Measurements from ENCODE around the gene ZNF516.

ZNF516 gene

GRCh38 chr18:76488190-76488589 lies 6.9 kb downstream of the ZNF516 start:
- Histone ChIP-seq H3K27ac (ENCODE audit: low read depth, low read length, poor library complexity, severe bottlenecking) (no peak overlapping the region), H3K36me3 (ENCODE audit: insufficient read depth, low read length) (peaks cover 7% of the 10 kb centered on the region; the same call in 1 of the 2 replicates), H3K4me1 (ENCODE audit: insufficient read depth, low read length, severe bottlenecking) (peaks cover 62% of the 10 kb centered on the region), H3K9ac (ENCODE audit: low read length) (no peak overlapping the region), H3K4me2 (ENCODE audit: low read length) (peak overlapping the region; percentile 13; the same call in 1 of the 2 replicates), H3K9me2 (ENCODE audit: low read depth, low read length) (no peaks in the 10 kb centered on the region), H3K9me3 (ENCODE audit: low read length) (no peaks in the 10 kb centered on the region), H3K79me2 (ENCODE audit: insufficient read depth, low read length) (peaks cover 45% of the 10 kb centered on the region), H3K4me3 (ENCODE audit: low read depth, low read length, poor library complexity, severe bottlenecking) (no peak overlapping the region), H2AFZ (ENCODE audit: low read length) (no peak overlapping the region), H3F3A (ENCODE audit: insufficient read depth, low read length) (no peaks in the 10 kb centered on the region), H3K27me3 (ENCODE audit: insufficient read depth, low read length) (no peaks in the 10 kb centered on the region), H4K20me1 (ENCODE audit: insufficient read depth, low read length) (no peaks in the 10 kb centered on the region)
- TF ChIP-seq, protein P1, sequence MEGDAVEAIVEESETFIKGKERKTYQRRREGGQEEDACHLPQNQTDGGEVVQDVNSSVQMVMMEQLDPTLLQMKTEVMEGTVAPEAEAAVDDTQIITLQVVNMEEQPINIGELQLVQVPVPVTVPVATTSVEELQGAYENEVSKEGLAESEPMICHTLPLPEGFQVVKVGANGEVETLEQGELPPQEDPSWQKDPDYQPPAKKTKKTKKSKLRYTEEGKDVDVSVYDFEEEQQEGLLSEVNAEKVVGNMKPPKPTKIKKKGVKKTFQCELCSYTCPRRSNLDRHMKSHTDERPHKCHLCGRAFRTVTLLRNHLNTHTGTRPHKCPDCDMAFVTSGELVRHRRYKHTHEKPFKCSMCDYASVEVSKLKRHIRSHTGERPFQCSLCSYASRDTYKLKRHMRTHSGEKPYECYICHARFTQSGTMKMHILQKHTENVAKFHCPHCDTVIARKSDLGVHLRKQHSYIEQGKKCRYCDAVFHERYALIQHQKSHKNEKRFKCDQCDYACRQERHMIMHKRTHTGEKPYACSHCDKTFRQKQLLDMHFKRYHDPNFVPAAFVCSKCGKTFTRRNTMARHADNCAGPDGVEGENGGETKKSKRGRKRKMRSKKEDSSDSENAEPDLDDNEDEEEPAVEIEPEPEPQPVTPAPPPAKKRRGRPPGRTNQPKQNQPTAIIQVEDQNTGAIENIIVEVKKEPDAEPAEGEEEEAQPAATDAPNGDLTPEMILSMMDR (IDR thresholded peaks at IDR 0.05; ENCODE audit: low read length) = no peak
- TF ChIP-seq EZH2 (IDR thresholded peaks at IDR 0.05; ENCODE audit: borderline replicate concordance, low read length) = no peak

- TF ChIP-seq, protein P1 (IDR thresholded peaks at IDR 0.05; ENCODE audit: low read length) = no peak
- no peak for TF ChIP-seq EZH2 (IDR thresholded peaks at IDR 0.05; ENCODE audit: borderline replicate concordance, low read length)
- Histone ChIP-seq H3K4me1 (ENCODE audit: insufficient read depth, low read length, severe bottlenecking) (peaks cover 62% of the 10 kb centered on the region), H3K4me3 (ENCODE audit: low read depth, low read length, poor library complexity, severe bottlenecking) (no peak overlapping the region), H3K9me3 (ENCODE audit: low read length) (no peaks in the 10 kb centered on the region), H3K4me2 (ENCODE audit: low read length) (peak overlapping the region; percentile 13; the same call in 1 of the 2 replicates), H3K27me3 (ENCODE audit: insufficient read depth, low read length) (no peaks in the 10 kb centered on the region), H3F3A (ENCODE audit: insufficient read depth, low read length) (no peaks in the 10 kb centered on the region), H3K36me3 (ENCODE audit: insufficient read depth, low read length) (peaks cover 7% of the 10 kb centered on the region; the same call in 1 of the 2 replicates), H2AFZ (ENCODE audit: low read length) (no peak overlapping the region), H4K20me1 (ENCODE audit: insufficient read depth, low read length) (no peaks in the 10 kb centered on the region), H3K27ac (ENCODE audit: low read depth, low read length, poor library complexity, severe bottlenecking) (no peak overlapping the region), H3K9ac (ENCODE audit: low read length) (no peak overlapping the region), H3K79me2 (ENCODE audit: insufficient read depth, low read length) (peaks cover 45% of the 10 kb centered on the region), H3K9me2 (ENCODE audit: low read depth, low read length) (no peaks in the 10 kb centered on the region)
Observed at GRCh38 chr18:76487782-76488181, 7.3 kb downstream of the ZNF516 start.

GRCh38 chr18:76487070-76487469 lies 8.0 kb downstream of the ZNF516 start:
- H3K9me2 ChIP-seq (ENCODE audit: low read depth, low read length) = no peaks in the 10 kb centered on the region
- H3K27ac ChIP-seq (ENCODE audit: low read depth, low read length, poor library complexity, severe bottlenecking) = no peak overlapping the region
- TF ChIP-seq EZH2 (IDR thresholded peaks at IDR 0.05; ENCODE audit: borderline replicate concordance, low read length) = no peak
- TF ChIP-seq, protein P1 (IDR thresholded peaks at IDR 0.05; ENCODE audit: low read length) = no peak
- peak overlapping the region; percentile 35 for H3K4me2 ChIP-seq (ENCODE audit: low read length)
- no peak overlapping the region for H3K4me3 ChIP-seq (ENCODE audit: low read depth, low read length, poor library complexity, severe bottlenecking)
- no peaks in the 10 kb centered on the region for H3K27me3 ChIP-seq (ENCODE audit: insufficient read depth, low read length)
- no peak overlapping the region for H3K9ac ChIP-seq (ENCODE audit: low read length)
- no peaks in the 10 kb centered on the region for H4K20me1 ChIP-seq (ENCODE audit: insufficient read depth, low read length)
- peaks cover 45% of the 10 kb centered on the region for H3K79me2 ChIP-seq (ENCODE audit: insufficient read depth, low read length)
- peaks cover 7% of the 10 kb centered on the region; the same call in 1 of the 2 replicates for H3K36me3 ChIP-seq (ENCODE audit: insufficient read depth, low read length)
- peaks cover 62% of the 10 kb centered on the region for H3K4me1 ChIP-seq (ENCODE audit: insufficient read depth, low read length, severe bottlenecking)
- H3F3A ChIP-seq (ENCODE audit: insufficient read depth, low read length) = no peaks in the 10 kb centered on the region
- H3K9me3 ChIP-seq (ENCODE audit: low read length) = no peaks in the 10 kb centered on the region
- no peak overlapping the region for H2AFZ ChIP-seq (ENCODE audit: low read length)

Data from OCI-LY1 (cell line).